Activated T-cell treated with anti-CD3 and anti-CD28 coated beads, Interleukin-2, amount 50 U/mL, for 1 hour (primary cell): ENCODE measurements around the gene PCSK1N.

ENCODE experiments used
- DNase-seq: peaks from one replicate; pipeline ENCODE4 v3.0.0-alpha.2; 2020

Gene PCSK1N

GRCh38 chrX:48787505-48788443 lies 47.6 kb downstream of the PCSK1N start:
- DNase-seq, result no peak

- DNase-seq, result no peak
Measured at GRCh38 chrX:48786825-48787504, 48.4 kb downstream of the PCSK1N start.

GRCh38 chrX:48786341-48786800 lies 49.0 kb downstream of the PCSK1N start, which contains the start of gene GATA1:
GATA1 (plus strand) TSS chrX:48786590; CDS start chrX:48791110, 4,520 bp downstream.
- DNase-seq, result no peak

GRCh38 chrX:48785540-48786214 lies 49.7 kb downstream of the PCSK1N start:
- no peak for DNase-seq

DNA sequence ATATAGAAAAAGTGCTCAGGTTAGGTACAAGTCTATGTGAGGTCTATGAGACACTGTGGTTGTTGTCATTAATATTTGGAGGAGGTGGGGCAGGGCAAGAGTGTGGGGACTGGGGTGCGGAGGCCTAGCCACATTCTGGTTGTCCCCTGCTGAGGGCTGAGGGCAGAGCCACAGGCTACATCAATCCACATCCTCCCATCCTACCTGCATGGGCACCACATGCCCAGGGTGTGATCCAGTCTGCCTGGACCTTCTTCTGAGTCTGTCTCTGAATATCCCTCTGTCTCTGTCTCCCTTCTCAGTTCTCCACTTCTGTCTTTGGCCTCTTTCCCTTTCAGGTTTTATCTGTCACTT lies 50.2 kb downstream of the PCSK1N start:
- DNase-seq, result no peak

DNA sequence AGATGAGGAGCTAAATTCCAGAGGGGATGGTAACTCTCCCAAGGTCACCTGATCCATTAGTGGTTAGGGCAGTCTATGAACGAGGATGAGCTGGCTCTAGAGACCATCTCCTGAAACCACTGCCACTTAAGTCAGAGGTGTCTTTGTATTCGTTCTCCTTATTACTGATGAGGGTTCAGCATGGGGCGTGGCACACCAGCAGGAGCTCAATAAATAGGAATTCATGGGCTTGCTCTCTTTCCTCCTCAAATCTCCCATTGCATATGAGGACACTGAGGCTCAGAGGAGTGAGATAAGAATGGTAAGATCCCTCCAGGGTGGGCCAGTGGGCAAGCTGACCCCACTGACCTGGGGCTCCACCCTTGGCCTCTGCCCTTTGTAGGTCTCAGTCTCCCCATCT lies 50.7 kb downstream of the PCSK1N start:
- DNase-seq, result no peak

DNA sequence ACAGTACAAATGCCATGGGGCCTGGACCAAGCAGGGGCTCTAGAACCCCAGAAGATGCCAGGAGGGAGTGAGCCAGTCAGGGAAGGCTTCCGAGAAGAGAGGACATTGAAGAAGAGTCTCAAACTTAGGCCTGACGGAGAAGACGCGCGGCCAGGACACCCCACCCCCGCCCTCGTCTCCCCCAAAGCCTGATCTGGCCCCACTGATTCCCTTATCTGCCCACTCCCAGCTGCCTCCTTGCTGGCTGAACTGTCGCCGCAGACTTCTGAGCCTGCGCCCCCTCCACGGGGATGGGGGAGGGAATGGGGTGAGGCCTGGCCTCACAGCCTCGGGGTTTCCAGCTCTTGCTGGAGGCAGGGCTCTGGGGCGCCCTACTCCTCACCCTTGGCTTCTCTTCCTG lies 52.6 kb downstream of the PCSK1N start:
- DNase-seq, result no peak

- DNase-seq, result no peak
Measured at GRCh38 chrX:48782216-48782615, 53.2 kb downstream of the PCSK1N start.

DNA sequence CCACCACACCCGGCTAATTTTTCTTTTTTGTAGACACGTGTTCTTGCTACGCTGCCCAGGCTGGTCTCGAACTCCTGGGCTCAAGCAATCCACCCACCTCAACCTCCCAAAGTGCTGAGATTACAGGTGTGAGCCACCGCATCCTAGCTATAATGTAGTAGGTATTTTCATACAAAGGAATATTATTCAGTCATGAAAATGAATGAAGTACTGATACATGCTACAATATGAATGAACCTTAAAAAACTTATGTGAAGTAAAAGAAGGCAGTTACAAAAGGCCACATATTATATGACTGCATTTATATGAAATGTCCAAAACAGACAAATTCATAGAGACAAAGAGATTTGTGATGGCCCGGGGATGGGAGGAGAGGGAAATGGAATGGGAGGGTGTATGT lies 53.7 kb downstream of the PCSK1N start:
- DNase-seq, result no peak
